ENCODE results near the gene BUB1B.

GRCh38 chr15:40151991-40152390, 8.9 kb upstream of the BUB1B start:
- TF ChIP-seq CTCF (IDR thresholded peaks at IDR 0.05; ENCODE audit: low read depth, low read length) (no peak), EZH2phosphoT487 (IDR thresholded peaks at IDR 0.05; ENCODE audit: low read depth) (no peak)
